ENCODE results near the gene ZDHHC13.

ZDHHC13 gene

GRCh38 chr11:19193916-19194315 is 76.9 kb downstream of the ZDHHC13 start:
- no peak for DNase-seq (ENCODE audit: extremely low read depth, insufficient read length)
- Histone ChIP-seq H3K36me3 (ENCODE audit: control insufficient read depth, insufficient read depth, low read length) (no peaks in the 10 kb centered on the region), H3K4me3 (replicated peaks; ENCODE audit: low read depth, low read length) (no peak overlapping the region), H3K27me3 (replicated peaks; ENCODE audit: control insufficient read depth, insufficient read depth, low read length) (no peaks in the 10 kb centered on the region)
- no peak for TF ChIP-seq CTCF (IDR thresholded peaks at IDR 0.05; ENCODE audit: insufficient read depth, low read length, poor library complexity, severe bottlenecking)

- no peak for DNase-seq (ENCODE audit: extremely low read depth, insufficient read length)
- H3K36me3 ChIP-seq (ENCODE audit: control insufficient read depth, insufficient read depth, low read length), result no peaks in the 10 kb centered on the region
- no peak overlapping the region for H3K4me3 ChIP-seq (replicated peaks; ENCODE audit: low read depth, low read length)
- no peaks in the 10 kb centered on the region for H3K27me3 ChIP-seq (replicated peaks; ENCODE audit: control insufficient read depth, insufficient read depth, low read length)
- no peak for TF ChIP-seq CTCF (IDR thresholded peaks at IDR 0.05; ENCODE audit: insufficient read depth, low read length, poor library complexity, severe bottlenecking)
These were observed 77.8 kb downstream of the ZDHHC13 start for GRCh38 chr11:19194620-19195308.

- TF ChIP-seq CTCF (IDR thresholded peaks at IDR 0.05; ENCODE audit: insufficient read depth, low read length, poor library complexity, severe bottlenecking), result no peak
- Histone ChIP-seq H3K36me3 (ENCODE audit: control insufficient read depth, insufficient read depth, low read length) (no peaks in the 10 kb centered on the region), H3K4me3 (replicated peaks; ENCODE audit: low read depth, low read length) (no peak overlapping the region), H3K27me3 (replicated peaks; ENCODE audit: control insufficient read depth, insufficient read depth, low read length) (no peaks in the 10 kb centered on the region)
- no peak for DNase-seq (ENCODE audit: extremely low read depth, insufficient read length)
These were observed 79.5 kb downstream of the ZDHHC13 start for GRCh38 chr11:19196432-19196831.

- H3K4me3 ChIP-seq (replicated peaks; ENCODE audit: low read depth, low read length), result no peak overlapping the region
- H3K36me3 ChIP-seq (ENCODE audit: control insufficient read depth, insufficient read depth, low read length), result no peaks in the 10 kb centered on the region
- no peak for DNase-seq (ENCODE audit: extremely low read depth, insufficient read length)
- no peaks in the 10 kb centered on the region for H3K27me3 ChIP-seq (replicated peaks; ENCODE audit: control insufficient read depth, insufficient read depth, low read length)
- TF ChIP-seq CTCF (IDR thresholded peaks at IDR 0.05; ENCODE audit: insufficient read depth, low read length, poor library complexity, severe bottlenecking), result no peak
These were observed 82.1 kb downstream of the ZDHHC13 start for GRCh38 chr11:19199048-19199447.

GRCh38 chr11:19199771-19200170 is 82.8 kb downstream of the ZDHHC13 start:
- no peak for DNase-seq (ENCODE audit: extremely low read depth, insufficient read length)
- TF ChIP-seq CTCF (IDR thresholded peaks at IDR 0.05; ENCODE audit: insufficient read depth, low read length, poor library complexity, severe bottlenecking), result no peak
- H3K4me3 ChIP-seq (replicated peaks; ENCODE audit: low read depth, low read length), result no peak overlapping the region
- no peaks in the 10 kb centered on the region for H3K36me3 ChIP-seq (ENCODE audit: control insufficient read depth, insufficient read depth, low read length)
- H3K27me3 ChIP-seq (replicated peaks; ENCODE audit: control insufficient read depth, insufficient read depth, low read length), result no peaks in the 10 kb centered on the region
